Measurements from ENCODE around the gene CFAP20DC.
A peak's percentile ranks its signal among the peaks of the same experiment; 100 is the strongest.
"Not testable (repeated sequence)": the region's sequence is repeated elsewhere in the genome, so short reads cannot be mapped to it uniquely, and the experiment has no call there.

CFAP20DC gene

GRCh38 chr3:59056706-59057105 is 6.9 kb upstream of the CFAP20DC start:
- Histone ChIP-seq H3K9me3 (ENCODE audit: control insufficient read depth, low read length) (no peaks in the 10 kb centered on the region), H4K8ac (ENCODE audit: low read length) (no peak overlapping the region), H3K36me3 (ENCODE audit: control insufficient read depth in 1 of 2, insufficient read depth in 2 of 2, low read depth in 1 of 2, low read length in 2 of 2) (no peaks in the 10 kb centered on the region), H3K27ac (ENCODE audit: low read length, poor library complexity, severe bottlenecking) (no peak overlapping the region), H3K23ac (ENCODE audit: low read length in 2 of 2) (no peak overlapping the region), H2BK15ac (ENCODE audit: low read depth, poor library complexity, severe bottlenecking) (no peak overlapping the region), H2AFZ (ENCODE audit: low read depth, low read length) (no peak overlapping the region), H3K18ac (ENCODE audit: low read depth in 1 of 2, low read length in 2 of 2) (no peak overlapping the region), H3K4me1 (ENCODE audit: control insufficient read depth, insufficient read depth, low read depth, low read length) (no peaks in the 10 kb centered on the region), H3K4ac (ENCODE audit: low read depth in 1 of 2, low read length in 2 of 2) (no peak overlapping the region), H2BK5ac (ENCODE audit: low read depth, low read length, poor library complexity, severe bottlenecking) (no peak overlapping the region), H2BK12ac (ENCODE audit: low read length in 2 of 2) (no peak overlapping the region), H3K79me1 (replicated peaks; ENCODE audit: low read length, poor library complexity, severe bottlenecking) (no peaks in the 10 kb centered on the region), H3K4me2 (ENCODE audit: low read length, poor library complexity, severe bottlenecking) (no peak overlapping the region), H3K9ac (ENCODE audit: low read length) (peak overlapping the region; percentile 55), H3K14ac (ENCODE audit: low read length in 2 of 2) (no peak overlapping the region), H2BK120ac (ENCODE audit: low read depth, low read length) (no peak overlapping the region), H3K4me3 (ENCODE audit: insufficient read depth in 1 of 2, low read depth in 1 of 2, low read length in 2 of 2) (no peak overlapping the region), H4K91ac (ENCODE audit: low read length) (no peak overlapping the region), H3K27me3 (ENCODE audit: control insufficient read depth in 1 of 2, insufficient read depth in 1 of 2, low read length in 2 of 2) (no peaks in the 10 kb centered on the region), H2AK5ac (ENCODE audit: low read length, severe bottlenecking) (no peak overlapping the region)
- DNase-seq: no peak
- WGBS: no CpG with 5 or more reads among the region's 2 CpGs

DNA sequence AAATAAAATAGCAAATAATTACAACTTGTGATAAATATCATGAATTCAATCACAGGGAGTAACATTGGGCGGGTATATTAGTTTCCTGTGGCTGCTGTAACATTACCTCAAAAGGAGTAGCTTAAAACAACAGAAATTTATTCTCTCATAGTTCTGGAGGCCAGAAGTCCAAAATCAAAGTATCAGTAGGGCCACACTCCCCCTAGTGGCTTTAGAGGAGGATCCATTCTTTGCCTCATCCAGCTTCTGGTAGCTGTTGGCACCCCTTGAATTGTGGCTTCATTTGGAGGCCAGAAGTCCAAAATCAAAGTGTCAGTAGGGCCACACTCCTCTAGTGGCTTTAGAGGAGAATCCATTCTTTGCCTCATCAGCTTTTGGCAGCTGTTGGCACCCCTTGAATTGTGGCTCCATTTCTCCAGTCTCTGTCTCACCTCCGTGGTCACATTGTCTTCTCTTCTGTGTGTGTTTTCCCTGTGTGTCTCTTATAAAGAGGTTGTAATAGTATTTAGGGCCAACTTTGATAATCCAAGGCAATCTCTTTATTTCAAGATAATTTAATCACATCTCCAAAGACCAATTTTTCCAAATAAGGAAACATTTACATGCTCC is 3.1 kb upstream of the CFAP20DC start:
- H3K27me3 ChIP-seq (ENCODE audit: control insufficient read depth in 1 of 2, insufficient read depth in 1 of 2, low read length in 2 of 2): no peaks in the 10 kb centered on the region
- no peak overlapping the region for H2BK15ac ChIP-seq (ENCODE audit: low read depth, poor library complexity, severe bottlenecking)
- no CpG with 5 or more reads among the region's 2 CpGs for WGBS
- peaks cover 3% of the 10 kb centered on the region for H3K4me1 ChIP-seq (ENCODE audit: control insufficient read depth, insufficient read depth, low read depth, low read length)
- no peak overlapping the region for H3K27ac ChIP-seq (ENCODE audit: low read length, poor library complexity, severe bottlenecking)
- no peak overlapping the region for H4K8ac ChIP-seq (ENCODE audit: low read length)
- H3K9me3 ChIP-seq (ENCODE audit: control insufficient read depth, low read length): no peaks in the 10 kb centered on the region
- H3K4me2 ChIP-seq (ENCODE audit: low read length, poor library complexity, severe bottlenecking): no peak overlapping the region
- no peak overlapping the region for H4K91ac ChIP-seq (ENCODE audit: low read length)
- no peaks in the 10 kb centered on the region for H3K36me3 ChIP-seq (ENCODE audit: control insufficient read depth in 1 of 2, insufficient read depth in 2 of 2, low read depth in 1 of 2, low read length in 2 of 2)
- H2BK5ac ChIP-seq (ENCODE audit: low read depth, low read length, poor library complexity, severe bottlenecking): no peak overlapping the region
- no peak overlapping the region for H3K4ac ChIP-seq (ENCODE audit: low read depth in 1 of 2, low read length in 2 of 2)
- DNase-seq: peak; percentile 55
- H3K14ac ChIP-seq (ENCODE audit: low read length in 2 of 2): no peak overlapping the region
- H3K4me3 ChIP-seq (ENCODE audit: insufficient read depth in 1 of 2, low read depth in 1 of 2, low read length in 2 of 2): no peak overlapping the region
- peak overlapping the region; percentile 40 for H3K9ac ChIP-seq (ENCODE audit: low read length)
- H2AK5ac ChIP-seq (ENCODE audit: low read length, severe bottlenecking): no peak overlapping the region
- H2AFZ ChIP-seq (ENCODE audit: low read depth, low read length): no peak overlapping the region
- no peak overlapping the region for H3K23ac ChIP-seq (ENCODE audit: low read length in 2 of 2)
- H2BK120ac ChIP-seq (ENCODE audit: low read depth, low read length): no peak overlapping the region
- H3K79me1 ChIP-seq (replicated peaks; ENCODE audit: low read length, poor library complexity, severe bottlenecking): peaks cover 2% of the 10 kb centered on the region
- H2BK12ac ChIP-seq (ENCODE audit: low read length in 2 of 2): no peak overlapping the region
- no peak overlapping the region for H3K18ac ChIP-seq (ENCODE audit: low read depth in 1 of 2, low read length in 2 of 2)

- not testable (repeated sequence) for DNase-seq; H3K4me3 ChIP-seq (ENCODE audit: insufficient read depth in 1 of 2, low read depth in 1 of 2, low read length in 2 of 2); H3K14ac ChIP-seq (ENCODE audit: low read length in 2 of 2); H3K18ac ChIP-seq (ENCODE audit: low read depth in 1 of 2, low read length in 2 of 2); H2BK5ac ChIP-seq (ENCODE audit: low read depth, low read length, poor library complexity, severe bottlenecking); H2AFZ ChIP-seq (ENCODE audit: low read depth, low read length); H4K91ac ChIP-seq (ENCODE audit: low read length); H4K8ac ChIP-seq (ENCODE audit: low read length); H3K27me3 ChIP-seq (ENCODE audit: control insufficient read depth in 1 of 2, insufficient read depth in 1 of 2, low read length in 2 of 2); H2AK5ac ChIP-seq (ENCODE audit: low read length, severe bottlenecking); H3K79me1 ChIP-seq (replicated peaks; ENCODE audit: low read length, poor library complexity, severe bottlenecking); H2BK12ac ChIP-seq (ENCODE audit: low read length in 2 of 2); H3K27ac ChIP-seq (ENCODE audit: low read length, poor library complexity, severe bottlenecking); H2BK120ac ChIP-seq (ENCODE audit: low read depth, low read length); H3K4me1 ChIP-seq (ENCODE audit: control insufficient read depth, insufficient read depth, low read depth, low read length); H3K9me3 ChIP-seq (ENCODE audit: control insufficient read depth, low read length); H3K23ac ChIP-seq (ENCODE audit: low read length in 2 of 2); H2BK15ac ChIP-seq (ENCODE audit: low read depth, poor library complexity, severe bottlenecking); H3K4ac ChIP-seq (ENCODE audit: low read depth in 1 of 2, low read length in 2 of 2); H3K4me2 ChIP-seq (ENCODE audit: low read length, poor library complexity, severe bottlenecking); H3K9ac ChIP-seq (ENCODE audit: low read length); H3K36me3 ChIP-seq (ENCODE audit: control insufficient read depth in 1 of 2, insufficient read depth in 2 of 2, low read depth in 1 of 2, low read length in 2 of 2)
- 97% methylated on average over 35 of the region's 36 CpGs for WGBS
Observed at GRCh38 chr3:59050811-59051414, 1.1 kb upstream of the CFAP20DC start.

DNA sequence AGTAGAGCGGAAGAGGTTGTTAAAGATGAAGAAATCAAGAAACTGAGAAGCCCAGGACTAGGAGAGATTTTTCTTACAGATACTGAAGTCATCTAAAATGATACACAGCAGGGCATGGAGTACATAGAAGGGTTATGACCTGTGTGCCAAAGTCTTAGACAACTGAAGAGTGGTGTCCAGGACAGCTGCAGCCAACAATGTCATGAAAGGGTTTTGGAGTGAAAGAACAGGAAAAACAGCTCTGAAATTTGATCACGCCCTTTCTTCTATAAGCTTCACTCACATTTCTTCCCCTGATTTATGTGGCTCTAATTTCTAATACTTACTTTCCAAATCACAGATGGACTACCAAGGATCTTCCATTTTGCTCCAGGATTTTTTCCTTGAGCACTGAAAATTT is 3.0 kb downstream of the CFAP20DC start:
- peaks cover 3% of the 10 kb centered on the region for H3K4me1 ChIP-seq (ENCODE audit: control insufficient read depth, insufficient read depth, low read depth, low read length)

More for the DNA sequence above, 3.0 kb downstream of the CFAP20DC start:
- peaks cover 0 to 6% of the 10 kb centered on the region in 2 experiments for H3K36me3 ChIP-seq (ENCODE audit: control insufficient read depth in 1 of 2, insufficient read depth in 2 of 2, low read depth in 1 of 2, low read length in 2 of 2)
- 100% methylated on average over 2 of the region's 2 CpGs for WGBS
- H3K27ac ChIP-seq (ENCODE audit: low read length, poor library complexity, severe bottlenecking): no peak overlapping the region
- no peak overlapping the region for H3K4ac ChIP-seq (ENCODE audit: low read depth in 1 of 2, low read length in 2 of 2)
- no peak overlapping the region for H3K4me2 ChIP-seq (ENCODE audit: low read length, poor library complexity, severe bottlenecking)
- no peak overlapping the region for H3K9ac ChIP-seq (ENCODE audit: low read length)
- no peak overlapping the region for H2BK5ac ChIP-seq (ENCODE audit: low read depth, low read length, poor library complexity, severe bottlenecking)
- H2AK5ac ChIP-seq (ENCODE audit: low read length, severe bottlenecking): no peak overlapping the region
- H3K27me3 ChIP-seq (ENCODE audit: control insufficient read depth in 1 of 2, insufficient read depth in 1 of 2, low read length in 2 of 2): no peaks in the 10 kb centered on the region
- no peak for DNase-seq
- H2AFZ ChIP-seq (ENCODE audit: low read depth, low read length): no peak overlapping the region
- no peak overlapping the region for H3K4me3 ChIP-seq (ENCODE audit: insufficient read depth in 1 of 2, low read depth in 1 of 2, low read length in 2 of 2)
- no peak overlapping the region for H3K18ac ChIP-seq (ENCODE audit: low read depth in 1 of 2, low read length in 2 of 2)
- H2BK12ac ChIP-seq (ENCODE audit: low read length in 2 of 2): no peak overlapping the region
- H4K91ac ChIP-seq (ENCODE audit: low read length): no peak overlapping the region
- H3K14ac ChIP-seq (ENCODE audit: low read length in 2 of 2): no peak overlapping the region
- H3K79me1 ChIP-seq (replicated peaks; ENCODE audit: low read length, poor library complexity, severe bottlenecking): peaks cover 2% of the 10 kb centered on the region
- no peaks in the 10 kb centered on the region for H3K9me3 ChIP-seq (ENCODE audit: control insufficient read depth, low read length)
- no peak overlapping the region for H3K23ac ChIP-seq (ENCODE audit: low read length in 2 of 2)
- H2BK120ac ChIP-seq (ENCODE audit: low read depth, low read length): no peak overlapping the region
- no peak overlapping the region for H2BK15ac ChIP-seq (ENCODE audit: low read depth, poor library complexity, severe bottlenecking)
- no peak overlapping the region for H4K8ac ChIP-seq (ENCODE audit: low read length)
